Inferior parietal cortex (tissue), 1 donor: ENCODE measurements around the gene TPPP2.
"Not testable (repeated sequence)": the region's sequence is repeated elsewhere in the genome, so short reads cannot be mapped to it uniquely, and the experiment has no call there.

Experiments
- DNase-seq: peaks from one replicate; pipeline ENCODE4 v3.0.0-alpha.2; 2016; ENCODE audit errors: extremely low spot score

Gene TPPP2

DNA sequence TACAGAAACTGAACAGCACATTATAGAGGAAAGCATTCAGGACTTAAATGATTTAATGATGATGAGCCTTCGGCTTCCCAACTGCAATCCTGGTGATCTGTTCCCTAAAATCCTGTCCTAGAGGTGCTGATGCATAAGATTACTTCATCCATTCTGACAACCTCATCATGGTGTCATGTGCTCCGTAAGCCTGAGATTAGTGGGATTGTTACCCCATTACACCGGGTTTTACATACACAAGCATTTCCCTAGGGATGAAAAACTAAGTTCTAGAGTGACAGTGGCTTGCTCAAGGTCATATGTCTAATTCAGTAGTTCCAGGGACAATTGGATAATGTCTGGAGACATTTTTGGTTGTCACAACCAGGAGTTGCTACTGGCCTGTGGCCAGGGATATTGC is 7.1 kb downstream of the TPPP2 start:
- DNase-seq, result no peak

DNA sequence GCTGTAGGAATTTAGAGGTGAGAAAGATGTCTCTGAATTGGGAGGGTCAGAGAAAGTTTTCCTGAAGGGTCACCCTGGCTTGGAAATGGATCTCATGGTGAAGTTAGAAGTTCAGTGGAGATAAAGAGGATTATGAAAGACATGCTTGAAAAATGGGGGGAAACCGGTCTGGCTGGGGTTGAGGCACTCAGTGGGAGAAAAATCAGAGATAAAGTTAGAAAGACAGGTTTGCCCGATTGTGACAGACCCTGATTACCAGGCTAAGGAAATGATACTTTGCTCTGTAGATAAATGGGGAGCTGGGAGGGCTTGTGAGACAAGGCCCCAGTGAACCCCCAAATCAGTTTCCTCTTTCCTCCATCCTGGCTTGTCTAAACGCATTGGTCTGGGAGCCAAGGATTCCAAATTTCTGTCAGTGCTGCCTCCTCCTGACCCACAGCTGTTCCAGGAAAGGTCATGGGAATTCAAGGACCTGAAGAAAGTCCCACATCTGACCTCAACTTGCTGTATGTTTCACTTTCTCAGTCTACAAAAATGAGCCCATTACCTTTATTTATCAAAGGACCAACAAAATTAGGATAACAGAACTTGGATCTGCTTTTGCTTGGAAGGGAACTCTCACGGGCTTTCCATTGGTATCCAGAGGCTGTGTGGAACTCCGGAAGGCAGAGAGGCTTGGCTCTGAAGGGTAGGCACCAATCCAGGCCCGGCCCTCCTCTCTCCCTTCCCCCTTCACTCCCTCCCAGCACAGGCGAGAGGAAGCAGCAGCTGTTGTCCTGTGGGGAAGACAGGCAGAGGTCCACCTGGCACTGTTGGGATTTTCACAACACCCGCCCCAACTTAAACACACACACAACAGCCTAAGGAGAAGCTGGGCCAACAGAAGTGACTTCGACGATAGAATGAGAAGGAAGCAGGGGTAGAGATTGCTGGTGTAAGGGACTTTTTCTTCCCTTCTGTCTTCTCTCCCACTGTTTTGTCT is 8.7 kb downstream of the TPPP2 start:
- peak; percentile 74 for DNase-seq

DNA sequence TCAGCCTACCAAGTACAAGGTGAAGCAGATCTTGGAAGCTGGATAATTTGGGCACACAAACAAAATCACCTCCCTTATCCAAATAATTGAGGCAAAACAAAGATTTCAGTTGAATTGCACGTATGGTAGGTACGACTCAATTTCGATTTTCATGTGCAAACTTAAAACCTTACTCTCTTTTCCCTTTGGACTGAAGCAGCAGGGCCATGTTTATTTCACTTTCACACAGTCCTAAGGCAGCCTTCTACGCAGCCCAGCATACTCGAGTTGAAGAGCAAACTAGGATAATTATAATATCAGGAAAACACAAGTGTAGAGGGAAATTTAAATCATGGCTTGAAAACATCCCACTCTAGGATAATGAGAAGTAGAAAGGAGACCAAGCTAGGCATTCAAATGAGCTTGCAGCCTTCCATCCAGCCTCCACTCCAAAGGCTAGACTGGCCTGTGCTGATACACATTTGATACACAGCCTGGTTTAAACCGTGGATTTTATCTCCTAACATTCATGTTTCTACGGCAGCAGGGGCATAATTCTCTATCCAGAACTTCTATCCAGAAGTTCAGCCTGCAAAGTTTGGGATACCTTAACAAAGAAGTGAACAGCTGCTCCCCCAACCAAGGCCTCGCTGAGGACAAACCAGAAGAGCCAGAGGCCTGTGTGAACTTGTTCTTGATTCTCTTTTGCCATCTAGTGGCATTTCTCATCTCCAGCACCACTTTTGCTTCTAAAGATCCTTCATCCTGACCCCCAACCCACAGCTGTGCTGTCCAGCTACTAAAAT is 9.8 kb downstream of the TPPP2 start:
- DNase-seq, result peak; percentile 85

DNA sequence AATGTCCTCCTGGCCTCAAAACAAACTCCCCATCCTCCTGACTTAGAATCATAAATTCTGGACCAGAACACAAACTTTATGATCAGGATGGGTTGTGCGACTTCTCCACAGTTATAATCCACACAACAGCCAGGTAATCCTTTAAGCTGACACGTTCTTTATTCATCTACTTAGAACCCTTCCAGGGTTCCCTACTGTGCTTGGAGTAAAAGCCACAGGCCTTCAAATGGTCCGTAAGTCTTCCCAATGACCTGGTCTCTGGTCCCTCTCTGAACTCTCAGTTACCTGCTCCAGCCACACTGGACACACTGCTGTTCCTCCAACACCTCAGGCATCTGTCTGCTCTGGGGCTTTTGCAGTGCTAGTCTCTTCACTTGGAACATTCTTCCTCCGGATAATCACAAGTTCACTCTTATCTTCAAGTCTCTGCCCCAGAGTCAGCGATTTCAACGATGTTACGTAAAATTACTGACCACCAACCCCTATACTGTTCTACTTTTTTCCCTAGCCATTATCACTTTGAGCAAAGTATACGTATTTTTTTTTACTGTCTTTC is 10.4 kb downstream of the TPPP2 start:
- DNase-seq, result no peak

DNA sequence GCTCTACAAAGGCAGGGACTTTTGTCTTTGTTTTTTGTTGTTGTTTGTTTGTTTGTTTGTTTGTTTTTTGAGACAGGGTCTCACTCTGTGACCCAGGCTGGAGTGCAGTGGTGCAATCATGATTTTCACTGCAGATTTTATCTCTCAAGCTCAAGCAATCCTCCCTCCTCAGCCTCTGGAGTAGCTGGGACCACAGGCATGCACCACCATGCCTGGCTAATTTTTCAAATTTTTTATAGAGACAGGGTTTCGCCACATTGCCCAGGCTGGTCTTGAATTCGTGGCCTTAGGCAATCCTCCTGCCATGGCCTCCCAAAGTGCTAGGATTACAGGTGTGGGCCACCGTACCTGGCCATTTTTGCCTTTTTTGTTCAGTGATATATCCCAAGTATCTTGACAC is 10.9 kb downstream of the TPPP2 start:
- not testable (repeated sequence) for DNase-seq

DNA sequence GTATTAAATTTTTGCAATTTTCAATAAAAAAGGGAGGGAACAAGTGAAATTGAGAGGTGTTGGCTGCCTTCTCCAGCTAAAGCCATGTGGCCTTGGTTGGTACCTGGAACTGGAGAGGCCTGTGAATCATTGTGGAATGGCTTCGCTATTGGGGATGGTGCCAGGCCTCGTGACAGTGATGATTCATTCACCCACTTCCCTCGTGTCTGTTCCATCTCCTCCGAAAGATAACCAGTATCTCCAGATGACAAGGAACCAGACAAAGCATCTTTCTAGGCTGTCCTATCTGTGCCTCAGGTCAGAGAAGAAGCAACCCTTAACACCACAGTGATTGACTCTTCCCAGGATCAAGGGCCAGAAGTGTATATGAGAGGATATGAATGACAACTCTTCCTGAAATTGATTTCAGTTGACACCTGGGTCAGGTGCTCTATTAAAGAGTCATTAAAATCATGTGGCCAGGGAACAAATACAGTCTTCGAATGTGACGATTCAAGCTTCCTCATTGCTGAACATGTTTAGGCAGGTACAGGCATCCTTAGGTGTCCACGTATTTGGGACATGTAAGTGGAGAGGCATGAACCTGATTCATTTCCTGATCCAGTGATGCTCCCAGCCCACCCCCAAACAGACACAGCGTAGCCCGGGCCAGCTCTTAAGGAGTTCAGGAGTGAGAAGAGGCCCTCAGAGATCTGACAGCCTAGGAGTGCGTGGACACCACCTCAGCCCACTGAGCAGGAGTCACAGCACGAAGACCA is 11.8 kb downstream of the TPPP2 start, which contains the start of gene RNASE7:
Gene RNASE7 (plus strand): TSS at position 687 of the 758 bp plus-strand sequence. CDS start 631 bp downstream, outside the sequence.
- no peak for DNase-seq

DNA sequence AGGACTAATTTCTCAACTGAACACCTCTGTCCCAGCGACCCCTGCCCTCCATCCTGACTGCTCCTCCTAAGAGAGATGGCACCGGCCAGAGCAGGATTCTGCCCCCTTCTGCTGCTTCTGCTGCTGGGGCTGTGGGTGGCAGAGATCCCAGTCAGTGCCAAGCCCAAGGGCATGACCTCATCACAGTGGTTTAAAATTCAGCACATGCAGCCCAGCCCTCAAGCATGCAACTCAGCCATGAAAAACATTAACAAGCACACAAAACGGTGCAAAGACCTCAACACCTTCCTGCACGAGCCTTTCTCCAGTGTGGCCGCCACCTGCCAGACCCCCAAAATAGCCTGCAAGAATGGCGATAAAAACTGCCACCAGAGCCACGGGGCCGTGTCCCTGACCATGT is 12.9 kb downstream of the TPPP2 start:
- peak; percentile 45 for DNase-seq

DNA sequence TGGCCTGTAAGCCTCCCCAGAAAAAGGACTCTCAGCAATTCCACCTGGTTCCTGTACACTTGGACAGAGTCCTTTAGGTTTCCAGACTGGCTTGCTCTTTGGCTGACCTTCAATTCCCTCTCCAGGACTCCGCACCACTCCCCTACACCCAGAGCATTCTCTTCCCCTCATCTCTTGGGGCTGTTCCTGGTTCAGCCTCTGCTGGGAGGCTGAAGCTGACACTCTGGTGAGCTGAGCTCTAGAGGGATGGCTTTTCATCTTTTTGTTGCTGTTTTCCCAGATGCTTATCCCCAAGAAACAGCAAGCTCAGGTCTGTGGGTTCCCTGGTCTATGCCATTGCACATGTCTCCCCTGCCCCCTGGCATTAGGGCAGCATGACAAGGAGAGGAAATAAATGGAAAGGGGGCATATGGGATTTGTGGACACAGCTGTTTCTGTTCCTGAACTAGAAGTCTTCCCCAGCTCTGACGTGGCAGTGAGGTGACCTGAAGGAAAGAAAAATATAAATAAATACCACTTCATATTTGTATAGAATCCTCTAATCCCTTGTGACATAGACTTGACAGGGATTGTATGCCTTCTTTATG is 13.5 kb downstream of the TPPP2 start:
- DNase-seq, result no peak

DNA sequence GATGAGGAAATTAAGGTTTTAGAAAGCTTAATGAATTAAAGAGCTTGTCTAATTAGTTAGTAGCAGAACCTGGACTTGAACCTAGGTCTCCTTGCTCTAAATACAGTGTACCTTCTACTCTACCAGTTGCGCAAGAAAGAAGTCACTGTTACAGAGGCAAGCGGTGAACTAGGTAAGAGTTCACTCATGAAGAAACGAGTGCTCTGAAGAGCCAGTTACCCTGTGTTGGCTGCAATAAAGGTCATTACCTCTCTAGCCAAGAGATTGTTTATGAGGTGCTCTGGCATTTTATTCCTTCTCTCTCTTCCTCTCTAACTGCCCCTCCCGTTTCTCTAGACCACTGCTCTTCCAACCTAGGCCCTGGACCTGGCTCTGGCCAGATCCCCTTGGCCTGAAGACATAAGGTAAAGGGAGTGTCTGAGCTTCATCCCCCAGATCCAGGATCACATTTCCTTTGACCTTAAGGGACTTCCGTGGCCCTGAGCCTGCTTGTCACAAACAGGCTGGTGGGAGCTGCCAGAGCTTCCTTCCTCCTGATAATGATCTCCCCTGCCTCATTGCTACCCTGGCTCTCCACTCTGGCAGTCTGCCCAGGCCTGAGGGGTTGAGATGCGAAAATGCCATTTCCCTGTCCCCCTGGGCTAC is 14.1 kb downstream of the TPPP2 start:
- DNase-seq, result no peak

DNA sequence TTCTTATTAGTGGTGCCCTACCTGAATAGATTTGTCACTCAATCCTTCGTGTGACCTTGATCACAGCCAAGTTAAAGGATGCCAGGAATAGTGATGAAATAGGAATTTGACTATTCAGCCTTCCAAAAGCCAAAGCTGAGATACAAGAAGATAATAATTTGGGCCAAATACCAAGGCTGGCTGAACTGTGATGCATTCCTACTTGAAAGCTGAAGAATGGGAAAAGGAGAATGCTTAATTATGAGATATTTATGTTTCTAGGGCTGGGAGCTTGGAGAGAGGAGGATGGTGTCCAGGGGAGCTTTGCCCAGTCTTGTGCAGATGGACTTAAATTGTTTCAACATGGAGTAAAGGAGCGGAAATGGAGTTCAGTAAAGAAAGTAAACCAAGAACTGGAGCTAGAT is 17.4 kb downstream of the TPPP2 start:
- DNase-seq, result no peak

DNA sequence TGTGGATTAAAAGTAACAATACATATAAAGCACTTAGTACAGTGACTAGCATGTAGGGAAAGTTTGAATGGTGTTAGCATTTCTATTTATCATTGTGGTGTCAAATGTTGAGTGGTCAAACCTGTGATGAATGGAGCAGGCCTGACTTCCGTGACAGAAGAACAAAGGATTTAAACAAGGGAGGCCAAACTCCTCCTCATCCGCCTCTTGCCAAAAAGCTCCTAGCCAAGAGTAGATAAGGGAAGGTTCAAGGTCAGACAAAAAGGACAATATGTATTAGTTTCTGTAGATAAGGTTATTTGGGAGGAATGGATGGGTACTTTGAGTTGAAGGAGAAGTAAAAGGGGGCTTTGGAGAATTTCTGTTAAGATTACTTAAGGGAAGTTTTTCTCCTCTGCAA is 18.6 kb downstream of the TPPP2 start:
- DNase-seq, result no peak

DNA sequence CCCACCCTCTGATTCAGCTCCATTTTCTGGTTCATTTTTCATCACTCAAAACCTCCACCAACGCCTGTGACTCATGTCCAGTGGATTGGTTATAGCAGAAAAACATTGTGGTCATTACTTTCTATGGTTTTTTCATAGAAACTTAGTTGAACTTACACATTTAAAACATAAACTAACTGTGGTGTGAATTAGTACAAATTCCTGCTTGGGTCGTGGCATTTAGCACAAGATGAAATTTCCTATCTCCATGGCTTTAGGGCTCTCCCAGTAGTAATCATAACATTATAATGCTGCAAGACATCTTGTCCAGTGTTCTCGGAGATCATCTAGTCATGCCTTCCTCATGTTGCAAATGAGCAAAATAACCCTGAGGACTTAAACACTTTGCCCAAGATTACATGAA is 19.3 kb downstream of the TPPP2 start:
- no peak for DNase-seq

DNA sequence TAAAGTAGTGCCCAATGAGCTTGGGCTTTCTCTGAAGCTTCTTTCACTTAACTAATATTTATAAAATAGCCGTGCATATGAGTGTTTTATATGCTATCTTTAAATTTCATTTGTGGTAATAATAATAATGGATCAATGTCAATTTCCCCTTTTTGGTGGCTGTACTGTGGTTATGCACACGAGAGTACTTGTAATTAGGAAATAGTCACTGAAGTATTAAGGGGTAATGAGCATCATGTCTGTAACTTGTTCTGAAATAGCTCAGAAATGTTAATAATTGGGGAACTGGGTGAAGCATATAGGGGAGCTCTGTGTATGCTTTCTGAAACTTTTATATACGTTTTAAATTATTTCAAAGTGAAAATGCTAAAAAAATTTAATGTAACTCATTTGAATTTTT is 20.6 kb downstream of the TPPP2 start:
- no peak for DNase-seq

DNA sequence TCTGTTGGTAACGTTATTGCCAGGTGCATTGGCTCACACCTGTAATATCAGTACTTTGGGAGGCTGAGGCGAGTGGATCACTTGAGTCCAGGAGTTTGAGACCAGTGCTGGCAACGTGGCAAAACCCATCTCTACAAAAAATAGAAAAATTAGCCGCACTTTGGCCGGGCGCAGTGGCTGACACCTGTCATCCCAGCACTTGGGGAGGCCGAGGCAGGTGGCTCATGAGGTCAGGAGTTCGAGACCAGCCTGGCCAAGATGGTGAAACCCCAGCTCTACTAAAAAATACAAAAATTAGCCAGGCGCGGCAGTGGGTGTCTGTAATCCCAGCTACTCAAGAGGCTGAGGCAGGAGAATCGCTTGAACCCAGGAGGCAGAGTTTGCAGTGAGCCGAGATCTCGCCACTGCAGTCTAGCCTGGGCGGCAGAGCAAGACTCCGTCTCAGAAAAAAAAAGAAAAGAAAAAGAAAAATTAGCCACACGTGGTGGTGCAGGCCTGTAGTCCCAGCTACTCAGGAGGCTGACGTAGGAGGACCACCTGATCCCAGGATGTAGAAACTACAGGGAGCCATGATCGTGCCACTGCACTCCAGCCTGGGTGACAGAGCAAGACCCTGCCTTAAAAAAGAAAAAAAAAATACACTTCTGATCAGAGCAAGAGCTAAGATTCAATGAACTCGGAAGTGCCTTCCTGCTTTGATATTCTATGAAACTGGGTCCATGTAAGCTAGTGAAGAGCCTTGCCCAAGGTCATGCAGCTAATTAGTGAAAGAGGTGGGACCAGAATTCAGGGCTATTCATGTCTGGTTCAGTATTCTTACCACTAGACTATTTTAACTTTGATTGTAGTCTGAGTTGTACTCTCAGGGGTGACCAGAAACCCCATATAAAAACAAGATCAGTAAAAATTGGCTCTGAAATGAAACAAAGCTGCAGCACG is 23.4 kb downstream of the TPPP2 start:
- no peak for DNase-seq

DNA sequence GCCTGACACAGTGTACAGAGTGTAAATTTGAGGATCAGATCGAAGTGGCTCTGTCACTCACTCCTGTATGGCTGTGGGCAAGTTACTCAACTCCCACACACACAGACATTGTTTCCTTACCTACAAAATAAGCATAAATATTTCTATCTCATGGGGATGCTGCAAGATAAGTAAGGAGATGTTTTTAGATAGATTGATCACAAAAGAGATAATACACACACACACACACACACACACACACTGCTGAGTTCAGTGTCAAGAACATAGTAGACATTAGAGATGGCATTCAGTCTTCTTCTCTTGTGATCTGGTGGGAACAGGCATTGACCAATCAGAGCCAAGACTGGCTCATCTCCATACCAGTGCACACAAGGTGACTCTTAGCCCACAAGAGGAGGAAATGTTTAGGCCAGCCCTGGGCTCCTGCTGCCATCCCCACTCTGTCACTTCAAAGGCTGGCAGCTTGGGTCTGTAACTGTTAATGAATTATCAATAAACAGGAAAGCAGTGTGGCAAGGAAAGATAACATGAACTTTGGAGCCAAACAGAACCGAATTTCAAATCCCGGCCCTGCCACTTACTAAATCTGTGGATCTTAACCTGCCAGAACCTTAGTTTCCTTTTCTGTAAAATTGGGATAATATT is 24.2 kb downstream of the TPPP2 start:
- no peak for DNase-seq

DNA sequence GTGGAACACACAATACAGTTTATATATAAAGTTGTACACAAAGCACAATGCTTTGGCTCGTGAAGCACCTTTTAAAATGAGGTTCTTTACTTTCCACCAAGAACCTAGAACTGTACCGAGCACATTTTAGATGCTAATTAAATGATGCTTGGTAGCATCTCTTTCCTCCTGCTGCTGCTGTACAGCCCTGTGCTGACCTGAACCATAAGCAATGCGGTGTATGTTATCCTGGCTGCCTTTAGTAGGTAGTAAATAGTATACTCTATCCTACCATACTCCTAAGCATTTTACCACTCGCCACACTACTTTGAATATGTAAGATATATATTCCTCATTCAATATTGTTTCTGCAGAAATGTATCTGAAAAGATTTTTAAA is 24.7 kb downstream of the TPPP2 start:
- DNase-seq, result no peak

DNA sequence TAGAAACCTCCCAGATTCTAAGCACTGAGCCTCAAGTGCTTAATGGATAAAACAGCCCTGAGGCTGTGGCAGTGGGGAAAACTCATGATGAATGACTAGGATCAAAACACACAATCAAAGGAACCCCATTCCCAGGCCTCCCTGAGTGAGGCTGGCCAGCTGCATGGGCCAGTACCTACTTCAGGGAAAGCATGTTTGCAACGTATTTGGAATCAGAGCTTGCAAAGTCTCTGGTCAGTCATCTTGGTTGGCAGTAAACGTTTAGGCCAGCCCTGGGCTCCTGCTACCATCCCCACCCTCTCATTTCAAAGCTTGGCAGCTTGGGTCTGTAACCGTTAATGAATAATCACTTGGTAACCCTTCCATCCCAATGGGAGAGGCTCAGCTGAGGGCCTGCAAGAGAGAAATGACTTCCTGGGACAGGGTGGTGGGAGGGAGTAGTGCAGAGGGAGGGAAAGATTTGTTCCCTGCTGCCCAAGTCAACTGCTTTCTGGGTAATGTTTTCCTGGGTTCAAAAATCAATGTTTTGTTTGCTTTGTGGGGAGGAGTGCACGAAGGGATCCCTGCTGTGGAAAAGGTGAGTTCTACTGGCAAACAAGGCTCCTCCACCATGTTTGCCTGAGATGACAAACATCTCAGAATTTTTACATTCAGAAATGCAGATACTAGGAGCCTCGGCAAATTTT is 25.6 kb downstream of the TPPP2 start:
- DNase-seq, result no peak

DNA sequence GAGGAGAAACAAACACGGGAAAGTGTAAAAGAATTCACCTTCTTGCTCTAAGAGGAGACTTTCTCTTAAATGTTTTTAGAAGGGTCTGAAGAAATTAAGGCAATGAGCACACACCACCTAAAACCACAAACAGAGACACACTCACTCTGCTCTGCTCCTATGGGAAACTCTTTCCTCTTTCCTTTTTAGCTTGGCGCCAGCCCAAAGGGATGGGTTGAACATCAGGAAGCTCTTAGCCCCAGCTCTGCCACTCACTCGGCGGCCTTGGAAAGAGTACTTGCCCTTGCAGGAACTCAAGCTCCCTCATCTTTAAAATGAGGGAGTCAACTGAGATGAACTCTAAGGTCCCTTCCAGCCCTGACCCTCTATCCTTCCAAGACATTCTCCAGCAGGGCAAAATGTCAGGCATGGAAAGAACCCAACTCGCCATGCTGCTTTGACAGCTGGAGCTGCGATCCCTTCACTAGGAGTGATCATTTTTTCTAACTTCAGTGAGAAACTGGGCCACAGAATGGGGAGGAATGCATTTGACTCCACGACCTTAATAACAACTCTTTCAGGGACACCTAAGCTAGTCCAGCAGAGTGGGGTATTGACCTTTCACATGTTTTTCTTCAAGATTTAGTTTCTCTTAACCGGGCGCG is 26.6 kb downstream of the TPPP2 start:
- DNase-seq, result no peak
